ENCODE results near the gene HEXA.

HEXA gene

DNA sequence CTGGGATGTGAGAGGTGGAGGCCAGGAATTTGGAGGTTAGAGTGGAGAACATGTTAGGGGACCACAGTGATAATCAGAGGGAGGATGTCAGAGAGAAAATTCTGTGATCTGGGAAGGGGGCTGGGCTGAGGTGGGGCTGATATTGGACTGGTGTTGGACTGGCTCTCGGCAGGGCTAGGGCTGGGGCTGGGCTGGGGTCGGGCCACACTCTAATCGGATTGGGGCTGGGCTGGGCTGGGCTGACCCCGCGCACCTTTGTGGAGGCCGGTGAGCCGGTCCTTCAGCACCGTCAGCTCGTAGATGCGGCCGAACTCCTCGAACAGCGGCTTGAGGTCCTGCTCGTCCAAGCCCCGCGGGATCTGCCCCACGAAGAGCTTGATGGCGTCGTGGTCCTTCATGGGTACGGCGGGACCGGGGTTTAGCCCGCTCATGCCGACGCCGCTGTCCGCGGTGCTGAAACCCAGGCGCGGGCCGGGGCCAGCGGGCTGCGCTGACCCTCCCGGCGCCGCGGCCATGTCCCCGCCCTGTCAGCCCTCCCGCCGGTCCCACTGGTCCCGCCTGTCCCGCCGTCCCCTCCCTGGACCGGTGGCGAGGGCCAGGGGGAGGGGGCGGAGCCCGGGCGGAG is 56.3 kb downstream of the HEXA start:
- H3K36me3 ChIP-seq (replicated peaks; ENCODE audit: insufficient read depth, low read length), result no peaks in the 10 kb centered on the region
- no peak overlapping the region for H2AFZ ChIP-seq (ENCODE audit: low read length)
- TF ChIP-seq EZH2phosphoT487 (IDR thresholded peaks at IDR 0.05; ENCODE audit: low read length) (no peak), EZH2 (optimal IDR thresholded peaks at IDR 0.05; ENCODE audit: low read depth, low read length) (no peak)
- TF ChIP-seq, protein P1, sequence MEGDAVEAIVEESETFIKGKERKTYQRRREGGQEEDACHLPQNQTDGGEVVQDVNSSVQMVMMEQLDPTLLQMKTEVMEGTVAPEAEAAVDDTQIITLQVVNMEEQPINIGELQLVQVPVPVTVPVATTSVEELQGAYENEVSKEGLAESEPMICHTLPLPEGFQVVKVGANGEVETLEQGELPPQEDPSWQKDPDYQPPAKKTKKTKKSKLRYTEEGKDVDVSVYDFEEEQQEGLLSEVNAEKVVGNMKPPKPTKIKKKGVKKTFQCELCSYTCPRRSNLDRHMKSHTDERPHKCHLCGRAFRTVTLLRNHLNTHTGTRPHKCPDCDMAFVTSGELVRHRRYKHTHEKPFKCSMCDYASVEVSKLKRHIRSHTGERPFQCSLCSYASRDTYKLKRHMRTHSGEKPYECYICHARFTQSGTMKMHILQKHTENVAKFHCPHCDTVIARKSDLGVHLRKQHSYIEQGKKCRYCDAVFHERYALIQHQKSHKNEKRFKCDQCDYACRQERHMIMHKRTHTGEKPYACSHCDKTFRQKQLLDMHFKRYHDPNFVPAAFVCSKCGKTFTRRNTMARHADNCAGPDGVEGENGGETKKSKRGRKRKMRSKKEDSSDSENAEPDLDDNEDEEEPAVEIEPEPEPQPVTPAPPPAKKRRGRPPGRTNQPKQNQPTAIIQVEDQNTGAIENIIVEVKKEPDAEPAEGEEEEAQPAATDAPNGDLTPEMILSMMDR (IDR thresholded peaks at IDR 0.05; ENCODE audit: low read length), result no peak
- H3K4me2 ChIP-seq (ENCODE audit: low read depth, low read length), result peak overlapping the region; percentile 21; the same call in 1 of the 2 replicates
- H3K79me2 ChIP-seq (ENCODE audit: low read length), result no peaks in the 10 kb centered on the region
- no peaks in the 10 kb centered on the region for H3K4me1 ChIP-seq (ENCODE audit: low read length)
- H3K4me3 ChIP-seq (ENCODE audit: low read length), result no peak overlapping the region
- H3K9me2 ChIP-seq (replicated peaks; ENCODE audit: insufficient read depth, low read length), result no peaks in the 10 kb centered on the region
- no peaks in the 10 kb centered on the region for H3K9me3 ChIP-seq (replicated peaks; ENCODE audit: insufficient read depth, low read length)
- H3K27me3 ChIP-seq (replicated peaks; ENCODE audit: insufficient read depth, low read length), result 0 out of 2 replicates have a peak, but pooled peaks cover 6% of the 10 kb centered on the region
- DNase-seq, result peak; percentile 16
- H3K9ac ChIP-seq (ENCODE audit: low read length), result no peak overlapping the region
- H3K27ac ChIP-seq (ENCODE audit: low read length), result no peak overlapping the region
- H4K20me1 ChIP-seq (ENCODE audit: insufficient read depth, low read length), result no peaks in the 10 kb centered on the region
- H3F3A ChIP-seq (ENCODE audit: insufficient read depth, low read length), result 0 out of 2 replicates have a peak, but pooled peaks cover 9% of the 10 kb centered on the region

DNA sequence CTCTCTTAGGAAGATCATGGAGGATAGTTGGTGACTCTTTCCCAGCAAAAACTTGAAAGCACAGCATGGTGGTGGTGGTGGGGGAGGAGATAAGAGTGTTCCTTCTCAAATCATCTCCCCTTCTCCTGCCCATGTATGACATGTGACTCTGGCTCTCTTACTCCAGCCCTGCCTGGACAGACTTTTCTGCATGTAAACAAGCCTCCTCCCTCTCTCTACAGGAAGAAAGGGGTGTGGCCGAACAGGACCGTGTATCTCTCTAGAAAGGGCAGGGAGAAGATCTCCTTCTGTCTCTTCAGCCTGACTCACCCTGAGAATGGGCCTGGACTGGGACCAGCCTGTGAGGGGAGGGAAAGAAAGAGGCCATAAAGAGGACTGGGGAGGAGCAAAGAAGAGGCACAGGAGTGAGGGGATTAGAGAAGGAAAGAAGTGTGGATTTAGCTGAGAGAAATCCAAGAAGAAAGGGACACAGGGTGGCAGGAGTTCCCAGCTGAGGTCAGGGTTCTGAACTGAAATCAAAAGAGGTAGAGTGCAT is 57.3 kb downstream of the HEXA start:
- no peak overlapping the region for H3K4me2 ChIP-seq (ENCODE audit: low read depth, low read length)
- no peak for DNase-seq
- no peak overlapping the region for H3K27ac ChIP-seq (ENCODE audit: low read length)
- H3K9ac ChIP-seq (ENCODE audit: low read length), result no peak overlapping the region
- no peaks in the 10 kb centered on the region for H3K9me2 ChIP-seq (replicated peaks; ENCODE audit: insufficient read depth, low read length)
- no peak overlapping the region for H3K4me3 ChIP-seq (ENCODE audit: low read length)
- H3K79me2 ChIP-seq (ENCODE audit: low read length), result no peaks in the 10 kb centered on the region
- H3K27me3 ChIP-seq (replicated peaks; ENCODE audit: insufficient read depth, low read length), result 0 out of 2 replicates have a peak, but pooled peaks cover 6% of the 10 kb centered on the region
- H3F3A ChIP-seq (ENCODE audit: insufficient read depth, low read length), result 0 out of 2 replicates have a peak, but pooled peaks cover 9% of the 10 kb centered on the region
- H3K4me1 ChIP-seq (ENCODE audit: low read length), result no peaks in the 10 kb centered on the region
- no peak overlapping the region for H2AFZ ChIP-seq (ENCODE audit: low read length)
- H4K20me1 ChIP-seq (ENCODE audit: insufficient read depth, low read length), result no peaks in the 10 kb centered on the region
- no peaks in the 10 kb centered on the region for H3K36me3 ChIP-seq (replicated peaks; ENCODE audit: insufficient read depth, low read length)
- no peak for TF ChIP-seq EZH2 (optimal IDR thresholded peaks at IDR 0.05; ENCODE audit: low read depth, low read length)
- TF ChIP-seq, protein P1 (IDR thresholded peaks at IDR 0.05; ENCODE audit: low read length), result no peak
- no peak for TF ChIP-seq EZH2phosphoT487 (IDR thresholded peaks at IDR 0.05; ENCODE audit: low read length)
- no peaks in the 10 kb centered on the region for H3K9me3 ChIP-seq (replicated peaks; ENCODE audit: insufficient read depth, low read length)

DNA sequence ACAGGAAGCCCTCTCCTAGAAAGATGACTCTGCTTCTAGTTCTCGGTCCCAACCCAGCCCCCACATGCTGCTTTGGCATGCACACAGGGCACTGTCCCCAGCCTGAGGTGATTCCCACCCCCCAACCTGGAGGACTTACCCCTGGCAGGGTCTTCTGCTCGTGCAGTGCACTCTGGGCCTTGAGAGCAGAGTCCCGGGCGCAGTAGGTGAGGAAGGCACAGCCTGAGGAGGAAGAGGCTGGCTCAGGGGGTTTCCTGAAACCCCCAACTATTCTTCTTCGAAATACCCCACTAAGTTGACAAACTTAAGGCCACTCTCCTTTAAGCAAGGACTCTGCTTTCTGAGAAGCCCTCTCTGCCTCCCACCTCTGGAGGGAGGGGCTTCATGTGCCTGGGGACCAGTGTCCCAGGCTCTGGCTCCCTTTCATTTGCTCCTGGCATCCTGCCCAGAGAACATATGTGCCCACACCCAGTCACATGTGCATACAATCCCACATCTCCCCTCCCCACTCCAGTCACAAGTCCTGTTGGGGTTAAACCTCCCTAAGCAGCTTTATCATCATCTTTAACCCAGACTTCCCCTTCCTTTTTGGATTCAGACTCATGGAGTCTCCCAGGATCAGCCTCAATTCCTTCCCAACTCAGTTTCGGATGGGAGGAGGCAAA is 60.0 kb downstream of the HEXA start:
- no peaks in the 10 kb centered on the region for H3K4me1 ChIP-seq (ENCODE audit: low read length)
- no peak overlapping the region for H3K9ac ChIP-seq (ENCODE audit: low read length)
- 0 out of 2 replicates have a peak, but pooled peaks cover 9% of the 10 kb centered on the region for H3F3A ChIP-seq (ENCODE audit: insufficient read depth, low read length)
- no peak overlapping the region for H3K4me2 ChIP-seq (ENCODE audit: low read depth, low read length)
- no peaks in the 10 kb centered on the region for H3K9me3 ChIP-seq (replicated peaks; ENCODE audit: insufficient read depth, low read length)
- no peaks in the 10 kb centered on the region for H3K36me3 ChIP-seq (replicated peaks; ENCODE audit: insufficient read depth, low read length)
- TF ChIP-seq EZH2phosphoT487 (IDR thresholded peaks at IDR 0.05; ENCODE audit: low read length) (no peak), EZH2 (optimal IDR thresholded peaks at IDR 0.05; ENCODE audit: low read depth, low read length) (no peak)
- TF ChIP-seq, protein P1 (IDR thresholded peaks at IDR 0.05; ENCODE audit: low read length), result no peak
- H3K27me3 ChIP-seq (replicated peaks; ENCODE audit: insufficient read depth, low read length), result 0 out of 2 replicates have a peak, but pooled peaks cover 6% of the 10 kb centered on the region
- H3K79me2 ChIP-seq (ENCODE audit: low read length), result no peaks in the 10 kb centered on the region
- H3K9me2 ChIP-seq (replicated peaks; ENCODE audit: insufficient read depth, low read length), result no peaks in the 10 kb centered on the region
- H3K27ac ChIP-seq (ENCODE audit: low read length), result no peak overlapping the region
- no peak overlapping the region for H2AFZ ChIP-seq (ENCODE audit: low read length)
- DNase-seq, result no peak
- no peaks in the 10 kb centered on the region for H4K20me1 ChIP-seq (ENCODE audit: insufficient read depth, low read length)
- no peak overlapping the region for H3K4me3 ChIP-seq (ENCODE audit: low read length)
